Glomerular visceral epithelial cell (primary cell): ENCODE results near the gene OR1M1.
"Not testable (repeated sequence)": the region's sequence is repeated elsewhere in the genome, so short reads cannot be mapped to it uniquely, and the experiment has no call there.

Experiments
- DNase-seq: peaks from one replicate; pipeline ENCODE4 v3.0.0-alpha.2; 2016; ENCODE audit errors: extremely low spot score

Gene OR1M1, protein sequence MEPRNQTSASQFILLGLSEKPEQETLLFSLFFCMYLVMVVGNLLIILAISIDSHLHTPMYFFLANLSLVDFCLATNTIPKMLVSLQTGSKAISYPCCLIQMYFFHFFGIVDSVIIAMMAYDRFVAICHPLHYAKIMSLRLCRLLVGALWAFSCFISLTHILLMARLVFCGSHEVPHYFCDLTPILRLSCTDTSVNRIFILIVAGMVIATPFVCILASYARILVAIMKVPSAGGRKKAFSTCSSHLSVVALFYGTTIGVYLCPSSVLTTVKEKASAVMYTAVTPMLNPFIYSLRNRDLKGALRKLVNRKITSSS

DNA sequence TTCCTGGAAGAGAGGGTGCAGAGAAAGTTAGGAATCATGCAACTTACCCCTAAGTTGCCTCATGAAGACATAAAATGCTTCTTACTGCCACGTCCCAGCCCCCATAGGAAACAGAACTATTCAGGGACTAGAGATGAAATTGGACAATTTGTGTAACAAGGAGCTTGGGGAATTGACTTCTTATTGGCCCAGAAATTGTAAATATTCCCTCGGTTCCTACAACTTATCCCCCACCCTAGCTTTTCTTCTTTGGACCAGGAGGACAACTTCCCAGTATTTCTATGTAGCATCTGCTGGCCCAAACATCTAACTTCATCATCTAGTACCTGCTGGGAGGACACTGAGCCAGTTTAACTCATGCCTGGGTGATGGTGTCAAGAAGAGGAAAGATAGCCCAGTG is at the start of gene OR1M1:
Gene OR1M1 (plus strand): TSS at position 301 of the 400 bp plus-strand sequence. CDS start 6,184 bp downstream, outside the sequence.
- no peak for DNase-seq

DNA sequence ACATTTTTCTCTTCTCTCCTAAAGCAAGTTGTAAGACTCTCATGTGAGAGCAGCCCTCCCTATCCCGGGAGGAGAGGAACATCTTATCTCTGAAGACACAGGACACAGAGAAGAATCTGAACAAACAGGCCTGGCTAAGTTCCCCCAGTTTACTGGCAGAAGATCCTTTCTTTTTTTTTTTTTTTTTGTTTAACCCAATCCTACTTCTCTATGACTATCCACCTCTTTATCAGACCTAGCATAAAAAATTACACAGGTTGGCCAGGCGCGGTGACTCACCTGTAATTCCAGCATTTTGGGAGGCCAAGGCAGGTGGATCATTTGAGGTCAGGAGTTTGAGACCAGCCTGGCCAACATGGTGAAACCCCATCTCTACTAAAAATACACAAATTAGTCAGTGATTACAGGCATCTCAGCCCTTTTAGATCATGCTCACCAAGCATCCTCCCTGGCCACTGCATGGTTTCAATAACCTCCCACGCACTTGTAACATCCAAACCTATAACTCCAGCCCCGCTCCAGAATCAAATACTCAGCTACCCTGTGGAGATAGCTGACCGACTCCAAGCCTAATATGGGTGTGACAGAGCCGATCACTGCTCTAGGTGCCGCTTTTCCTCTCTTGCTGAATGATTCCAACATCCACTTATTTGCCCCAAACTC is 49.3 kb upstream of the OR1M1 start:
- DNase-seq = no peak

DNA sequence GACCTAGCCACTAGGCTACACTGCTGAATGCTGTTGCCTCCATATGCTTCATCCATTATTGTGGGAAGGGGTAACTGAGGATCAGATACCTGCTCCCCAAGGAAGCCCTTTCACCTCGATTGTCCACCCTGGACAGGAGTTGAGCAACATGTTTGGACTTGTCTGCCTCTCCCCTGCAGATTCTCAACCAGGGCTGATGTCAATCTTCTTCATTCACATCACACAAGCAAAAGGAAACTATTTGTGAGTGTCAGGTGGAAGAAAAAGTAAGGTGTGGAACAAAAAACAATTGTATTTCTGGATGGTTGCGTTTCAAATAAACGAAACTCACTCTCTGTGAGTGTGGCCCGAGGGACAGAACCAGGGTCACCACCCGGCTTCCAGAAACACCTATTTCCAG is 47.1 kb upstream of the OR1M1 start:
- DNase-seq = no peak

DNA sequence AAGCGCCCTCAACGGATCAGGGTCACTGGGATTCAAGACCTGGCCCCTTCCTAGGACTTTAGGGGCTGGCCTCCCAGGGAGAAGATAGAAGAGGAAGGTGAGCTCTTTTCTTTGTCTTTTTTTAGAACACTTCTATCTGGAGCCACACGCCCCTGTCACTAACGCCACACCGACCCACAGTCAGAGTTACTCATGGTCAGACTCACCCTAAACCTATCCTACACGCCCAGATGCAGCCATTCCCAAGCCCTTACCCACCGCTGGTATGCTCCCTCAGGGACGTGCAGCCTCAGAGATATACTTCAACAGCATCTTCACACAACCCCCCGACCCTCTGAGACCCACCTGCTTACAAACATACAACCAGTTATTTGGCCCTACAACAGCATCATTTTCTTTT is 46.7 kb upstream of the OR1M1 start:
- DNase-seq = no peak

DNA sequence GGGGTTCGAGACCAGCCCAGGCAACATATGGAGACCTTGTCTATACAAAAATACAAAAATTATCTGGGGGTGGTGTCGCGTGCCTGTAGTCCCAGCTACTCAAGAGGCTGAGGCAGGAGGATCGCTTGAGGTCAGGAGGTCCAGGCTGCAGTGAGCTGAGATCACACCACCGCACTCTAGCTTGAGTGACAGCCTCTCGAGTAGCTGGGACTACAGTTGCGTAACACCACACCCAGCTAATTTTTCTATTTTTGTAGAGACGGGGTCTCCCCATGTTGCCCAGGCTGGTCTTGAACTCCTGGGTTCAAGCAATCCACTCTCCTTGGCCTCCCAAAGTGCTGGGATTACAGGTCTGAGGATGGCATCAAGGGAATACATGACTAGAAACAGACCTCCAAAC is 45.8 kb upstream of the OR1M1 start:
- no peak for DNase-seq

DNA sequence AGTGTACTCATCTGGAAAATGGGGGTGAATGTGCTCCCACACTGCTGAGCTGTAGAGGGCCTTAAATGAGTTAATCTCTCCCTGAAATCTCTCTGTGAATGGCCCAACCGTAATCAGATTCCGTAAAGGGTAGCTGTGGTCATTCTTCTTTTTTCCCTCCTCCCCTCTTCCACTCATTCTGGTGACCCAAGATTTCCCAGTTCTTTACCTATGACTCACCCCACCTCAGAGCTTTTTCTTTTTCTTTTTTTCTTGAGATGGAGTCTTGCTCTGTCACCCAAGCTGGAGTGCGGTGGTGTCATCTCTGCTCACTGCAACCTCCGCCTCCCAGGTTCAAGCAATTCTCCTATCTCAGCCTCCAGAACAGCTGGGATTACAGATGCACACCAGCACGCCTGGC is 43.3 kb upstream of the OR1M1 start:
- DNase-seq = no peak

DNA sequence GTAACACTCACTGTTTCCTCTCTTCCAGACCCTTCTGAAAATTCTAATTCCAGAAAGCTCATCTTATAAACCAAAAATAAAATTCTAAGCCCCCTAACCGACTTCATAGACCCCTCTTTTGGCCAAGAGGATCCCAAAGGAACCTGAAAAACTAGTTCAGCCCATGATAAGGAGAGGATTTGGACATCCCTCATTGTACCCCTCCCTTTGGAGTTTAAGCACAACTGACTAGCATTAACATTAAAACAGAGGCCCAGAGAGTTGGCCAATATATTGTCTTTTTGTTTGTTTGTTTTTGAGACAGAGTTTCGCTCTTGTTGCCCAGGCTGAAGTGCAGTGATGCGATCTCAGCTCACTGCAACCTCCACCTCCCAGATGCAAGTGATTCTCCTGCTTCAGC is 42.4 kb upstream of the OR1M1 start:
- DNase-seq = no peak

DNA sequence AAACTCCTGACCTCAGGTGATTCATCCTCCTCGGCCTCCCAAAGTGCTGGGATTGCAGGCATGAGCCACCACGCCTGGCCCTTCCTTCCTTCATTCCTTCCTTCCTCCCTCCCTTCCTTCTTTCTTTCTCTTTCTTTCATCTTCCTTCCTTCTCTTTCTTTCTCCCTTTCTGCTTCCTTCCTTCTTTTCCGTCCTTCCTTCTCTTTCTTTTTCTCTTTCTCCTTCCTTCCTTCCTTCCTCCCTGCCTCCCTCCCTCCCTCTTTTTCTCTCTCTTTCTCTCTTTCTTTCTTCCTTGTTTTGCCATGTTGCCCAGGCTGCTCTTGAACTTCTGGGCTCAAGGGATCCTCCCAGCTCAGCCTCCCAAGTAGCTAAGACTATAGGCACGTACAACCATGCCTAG is 40.2 kb upstream of the OR1M1 start:
- DNase-seq = no peak

DNA sequence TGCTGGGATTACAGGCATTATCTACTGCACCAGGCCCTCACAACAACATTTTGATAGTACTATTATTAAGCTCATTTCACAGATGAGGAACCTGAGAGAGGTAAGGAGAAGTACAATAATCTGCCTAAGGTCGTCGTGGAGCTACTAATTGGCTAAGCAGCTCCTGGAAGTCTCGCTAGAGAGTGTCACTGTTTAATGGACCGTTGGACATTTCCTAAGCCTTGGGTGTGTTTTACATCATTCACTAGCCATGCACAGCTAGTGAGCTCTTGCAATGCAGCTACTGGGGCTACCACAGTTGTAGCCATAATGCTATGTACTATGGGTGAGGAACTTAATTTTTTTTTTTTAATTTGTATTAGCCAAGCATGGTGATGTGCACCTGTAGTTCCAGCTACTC is 34.0 kb upstream of the OR1M1 start:
- DNase-seq = no peak

DNA sequence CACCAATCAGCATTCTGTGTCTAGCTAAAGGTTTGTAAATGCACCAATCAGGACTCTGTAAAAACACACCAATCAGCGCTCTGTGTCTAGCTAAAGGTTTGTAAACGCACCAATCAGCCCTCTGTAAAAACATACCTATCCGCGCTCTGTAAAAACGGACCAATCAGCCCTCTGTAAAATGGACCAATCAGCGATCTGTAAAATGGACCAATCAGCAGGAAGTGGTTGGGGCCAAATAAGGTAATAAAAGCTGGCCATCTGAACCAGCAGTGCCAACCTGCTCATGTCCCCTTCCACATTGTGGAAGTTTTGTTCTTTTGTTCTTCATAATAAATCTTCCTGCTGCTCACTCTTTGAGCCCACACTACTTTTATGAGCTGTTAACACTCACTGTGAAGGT is 33.2 kb upstream of the OR1M1 start:
- DNase-seq = not testable (repeated sequence)

DNA sequence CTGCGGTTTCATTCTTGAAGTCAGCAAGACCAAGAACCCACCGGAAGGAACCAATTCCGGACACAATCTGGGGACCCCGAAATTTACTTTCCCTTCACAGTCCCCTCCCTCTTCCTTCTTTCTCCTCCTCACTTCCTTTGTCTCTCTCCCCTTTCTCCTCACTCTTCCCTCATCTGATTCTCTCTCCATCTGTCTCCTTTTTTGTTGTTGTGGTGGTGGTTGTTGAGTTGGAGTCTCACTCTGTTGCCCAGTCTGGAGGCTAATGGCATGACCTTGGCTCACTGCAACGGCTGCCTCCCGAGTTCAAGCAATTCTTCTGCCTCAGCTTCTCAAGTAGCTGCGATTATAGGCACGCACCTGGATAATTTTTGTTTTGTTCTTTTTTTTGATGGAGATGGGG is 32.7 kb upstream of the OR1M1 start:
- DNase-seq = no peak

DNA sequence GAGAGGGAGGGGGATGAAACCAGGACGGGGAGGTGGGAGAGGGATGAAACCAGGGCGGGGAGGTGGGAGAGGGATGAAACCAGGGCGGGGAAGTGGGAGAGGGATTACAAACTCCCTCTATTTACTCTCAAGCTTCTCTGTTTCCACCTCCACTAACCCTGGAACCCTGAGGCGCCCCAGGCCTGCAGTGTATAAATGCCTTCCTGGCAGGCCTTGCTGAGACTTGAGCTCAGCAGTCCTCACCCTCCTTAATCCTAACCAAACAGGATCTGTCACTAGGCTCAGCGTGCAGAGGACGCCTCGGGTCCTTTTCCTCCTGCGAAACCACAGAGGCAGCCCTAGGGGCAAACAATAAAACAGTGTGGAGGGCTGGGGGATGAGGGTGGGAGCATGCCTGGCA is 32.1 kb upstream of the OR1M1 start:
- DNase-seq = no peak

DNA sequence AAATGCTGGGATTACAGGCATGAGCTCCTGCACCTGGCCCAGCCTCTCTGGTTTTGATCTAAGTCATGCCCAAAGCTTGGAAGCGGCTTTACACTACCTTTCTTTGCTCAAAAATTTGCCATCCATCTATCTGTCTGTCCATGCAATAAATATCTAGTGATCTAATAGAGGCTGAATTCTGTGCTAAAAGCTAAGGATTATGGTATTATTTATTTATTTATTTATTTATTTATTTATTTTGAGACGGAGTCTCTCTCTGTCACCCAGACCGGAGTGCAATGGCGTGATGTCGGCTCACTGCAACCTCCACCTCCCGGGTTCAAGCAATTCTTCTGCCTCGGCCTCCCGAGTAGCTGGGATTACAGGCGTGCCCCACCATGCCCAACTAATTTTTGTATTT is 30.7 kb upstream of the OR1M1 start:
- not testable (repeated sequence) for DNase-seq

DNA sequence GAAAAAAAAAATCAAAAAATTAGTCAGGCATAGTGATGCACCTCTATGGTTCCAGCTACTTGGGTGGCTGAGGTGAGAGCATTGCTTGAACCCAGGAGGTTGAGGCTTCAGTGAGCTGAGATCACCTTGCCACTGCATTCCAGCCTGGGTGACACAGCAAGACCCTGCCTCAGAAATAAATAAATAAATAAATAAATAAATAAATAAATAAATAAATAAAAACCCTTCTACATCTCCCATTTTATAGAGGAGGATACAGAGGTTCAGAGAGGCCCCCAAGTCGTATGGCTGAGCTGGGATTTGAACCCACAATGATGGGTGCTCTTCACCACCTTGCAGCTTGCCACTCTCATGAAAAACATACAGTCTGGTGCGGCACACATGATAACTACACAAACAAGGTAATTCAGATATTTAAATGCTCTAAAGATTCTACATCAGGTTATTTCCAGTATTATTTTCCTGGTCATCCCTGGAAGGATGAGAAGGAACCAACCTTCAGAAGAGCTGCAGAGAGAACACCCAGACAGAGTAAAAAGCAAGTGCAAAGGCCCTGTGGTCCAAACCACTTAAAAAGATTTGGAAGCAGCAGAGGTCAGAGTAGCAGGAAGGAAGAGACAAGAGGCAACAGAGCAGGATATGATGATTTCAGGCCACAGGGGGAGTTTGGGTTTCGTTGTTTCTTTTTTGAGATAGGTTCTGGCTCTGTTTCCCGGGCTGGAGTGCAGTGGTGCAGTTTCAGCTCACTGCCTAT is 29.2 kb upstream of the OR1M1 start:
- DNase-seq = no peak

DNA sequence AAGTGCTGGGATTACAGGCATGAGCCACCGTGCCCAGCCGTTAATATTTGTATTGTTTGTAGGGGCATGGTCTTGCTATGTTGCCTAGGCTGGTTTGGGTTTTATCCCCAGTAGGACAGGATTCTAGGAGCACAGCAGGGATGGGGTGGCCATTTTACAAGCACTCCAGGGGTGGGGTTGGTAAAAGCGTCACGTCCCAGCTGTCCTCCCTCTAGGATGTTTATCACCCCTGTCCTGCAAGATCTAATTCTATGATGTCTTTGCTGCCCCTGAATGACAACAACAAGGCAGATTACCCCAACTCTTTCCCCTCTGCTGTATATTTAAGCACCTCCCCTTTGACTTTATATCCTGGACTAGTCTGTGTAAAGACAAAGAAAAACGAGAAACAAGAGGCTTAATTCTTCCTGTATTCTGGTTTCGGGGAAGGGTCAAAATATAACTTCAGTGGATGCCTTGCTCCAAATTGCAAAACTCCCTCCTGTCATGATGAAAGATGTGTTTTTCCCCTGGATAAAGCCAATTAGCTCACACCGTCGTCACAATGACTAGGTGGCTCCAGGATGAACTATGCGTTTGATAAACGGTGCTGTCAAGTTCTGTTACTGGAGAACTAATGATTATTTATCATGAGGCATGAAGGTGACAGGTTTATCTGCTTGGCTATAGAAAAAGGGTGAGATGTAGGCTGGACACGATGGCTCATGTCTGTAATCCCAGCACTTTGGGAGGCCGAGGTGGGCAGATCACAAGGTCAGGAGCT is 27.8 kb upstream of the OR1M1 start:
- no peak for DNase-seq

DNA sequence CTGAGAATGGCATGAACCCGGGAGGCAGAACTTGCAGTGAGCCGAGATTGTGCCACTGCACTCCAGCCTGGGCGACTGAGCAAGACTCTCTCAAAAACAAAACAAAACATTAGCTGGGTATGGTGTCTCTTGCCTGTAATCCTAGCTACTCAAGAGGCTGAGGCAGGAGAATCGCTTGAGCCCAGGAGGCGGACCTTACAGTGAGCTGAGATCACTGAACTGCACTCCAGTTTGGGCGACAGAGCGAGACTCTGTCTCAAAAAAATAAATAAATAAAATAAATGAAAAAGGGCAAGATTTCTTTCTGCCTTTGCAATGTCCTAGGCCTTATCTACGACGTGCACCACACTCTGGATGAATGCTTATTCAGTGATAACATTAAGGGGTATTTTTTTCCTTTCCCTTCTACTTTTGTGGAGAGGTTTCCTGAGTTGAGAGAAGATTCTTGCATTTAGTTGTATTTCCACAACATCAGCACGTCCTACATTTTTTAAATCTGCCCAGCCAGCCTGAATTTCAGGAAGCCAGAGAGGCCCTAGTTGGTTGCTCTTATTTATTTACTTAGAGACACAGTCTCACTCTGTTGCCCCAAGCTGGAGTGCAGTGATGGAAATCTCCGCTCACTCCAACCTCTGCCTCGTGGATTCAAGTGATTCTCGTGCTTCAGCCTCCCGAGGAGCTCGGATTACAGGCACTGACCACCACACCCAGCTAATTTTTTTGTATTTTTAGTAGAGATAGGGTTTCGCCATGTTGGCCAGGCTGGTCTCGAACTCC is 26.1 kb upstream of the OR1M1 start:
- DNase-seq = no peak

DNA sequence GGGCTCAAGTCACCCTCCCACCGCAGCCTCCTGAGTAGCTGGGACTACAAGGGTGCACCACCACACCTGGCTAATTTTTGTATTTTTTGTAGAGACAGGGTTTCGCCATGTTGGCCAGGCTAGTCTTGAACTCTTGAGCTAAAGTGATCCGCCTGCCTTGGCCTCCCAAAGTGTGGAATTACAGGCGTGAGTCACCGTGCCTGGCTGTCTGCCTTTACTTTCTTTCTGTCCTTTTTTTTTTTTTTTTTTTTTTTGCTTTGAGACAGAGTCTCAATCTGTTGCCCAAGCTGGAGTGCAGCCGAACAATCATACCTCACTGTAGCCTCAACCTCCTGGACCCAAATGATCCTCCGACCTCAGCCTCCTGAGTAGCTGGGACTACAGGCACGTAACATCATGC is 25.0 kb upstream of the OR1M1 start:
- DNase-seq = no peak

DNA sequence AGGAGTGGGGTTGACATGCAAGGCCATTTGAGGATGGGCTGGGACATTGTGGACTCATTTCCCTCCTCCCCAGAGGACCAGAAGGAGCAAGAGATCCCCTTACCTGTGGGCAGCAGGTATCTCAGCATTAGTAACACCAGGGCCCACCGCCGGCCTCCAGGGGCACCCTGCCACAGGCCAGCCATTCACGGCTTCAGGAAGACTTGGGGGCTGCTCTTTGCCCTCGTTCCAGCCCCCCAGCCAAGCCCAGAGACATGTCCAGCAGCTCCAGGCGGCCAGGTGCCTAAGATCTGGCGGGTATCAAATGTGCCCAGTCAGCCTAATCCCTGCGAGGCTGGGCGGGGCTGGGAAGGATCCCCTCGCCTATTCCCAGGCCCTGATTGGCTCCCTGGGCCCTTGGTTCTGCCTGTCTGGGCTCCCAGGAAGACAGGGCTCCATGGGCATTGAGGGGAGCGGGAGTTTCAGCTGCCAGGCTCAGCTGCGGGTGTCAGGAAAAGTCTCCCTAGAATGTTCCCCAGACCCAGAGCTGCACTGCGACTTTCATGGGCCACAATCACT is 21.3 kb upstream of the OR1M1 start:
- DNase-seq = no peak

DNA sequence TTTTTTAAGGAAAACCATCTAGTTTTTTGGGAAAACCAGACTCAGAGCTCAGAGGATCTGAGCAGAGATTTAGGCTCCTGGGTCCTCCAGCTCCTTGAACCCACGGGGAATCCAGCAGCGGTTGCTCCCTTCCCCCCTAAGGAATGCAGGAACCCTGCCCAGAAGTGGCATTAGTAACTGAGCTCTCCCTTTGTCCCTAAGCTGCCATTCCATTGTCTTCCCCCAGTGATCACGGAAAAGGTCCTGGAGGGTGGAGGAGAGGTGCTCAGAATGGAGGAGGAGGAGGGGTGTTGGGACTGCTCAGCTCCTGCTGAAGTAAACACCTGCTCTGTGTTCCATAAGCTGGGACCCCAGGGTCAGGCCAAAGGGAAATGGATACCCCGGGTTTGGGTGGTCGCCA is 16.8 kb upstream of the OR1M1 start:
- DNase-seq = no peak

DNA sequence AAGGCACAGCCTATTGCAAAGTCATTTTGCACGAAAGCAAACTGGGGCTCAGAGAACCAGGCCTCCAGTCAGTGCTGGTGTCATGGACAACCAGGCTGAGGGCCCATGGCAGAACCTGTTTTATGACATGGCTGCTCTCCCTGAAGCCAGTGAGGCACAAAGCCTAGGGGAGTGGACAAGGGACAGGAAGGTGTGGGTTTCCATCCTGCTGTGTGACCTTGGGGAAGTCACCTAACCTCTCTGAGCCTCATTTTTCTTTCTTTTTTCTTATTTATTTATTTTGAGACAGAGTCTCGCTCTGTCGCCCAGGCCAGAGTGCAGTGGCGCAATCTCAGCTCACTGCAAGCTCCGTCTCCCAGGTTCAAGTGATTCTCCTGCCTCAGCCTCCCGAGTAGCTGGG is 15.1 kb upstream of the OR1M1 start:
- DNase-seq = not testable (repeated sequence)

DNA sequence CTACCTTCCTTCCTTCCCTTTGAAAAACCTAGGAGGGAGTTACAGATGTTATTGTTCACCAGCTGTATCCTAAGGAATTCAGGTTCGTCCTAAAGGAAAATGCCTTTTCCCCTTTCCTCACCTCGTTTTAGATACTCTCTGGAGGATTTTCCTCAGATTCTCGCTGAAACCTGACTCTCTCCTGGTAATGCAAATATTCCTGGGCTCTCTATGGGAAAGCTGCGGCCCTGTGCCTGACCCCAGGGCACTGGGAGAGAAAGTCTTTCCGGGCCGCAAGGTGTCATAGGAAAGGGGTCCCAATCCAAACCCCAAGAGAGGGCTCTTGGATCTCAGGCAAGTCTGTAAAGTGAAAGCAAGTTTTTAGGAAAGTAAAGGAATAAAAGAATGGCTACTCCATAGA is 13.1 kb upstream of the OR1M1 start:
- DNase-seq = no peak
